WI38 (cell line): ENCODE measurements around the gene CCDC93.
"Not testable (repeated sequence)": the region's sequence is repeated elsewhere in the genome, so short reads cannot be mapped to it uniquely, and the experiment has no call there.

ENCODE experiments used
- H3K4me3 ChIP-seq: 2 replicates; pipeline ENCODE4 v1.5.1; 2011; ENCODE audit warnings: low read depth, mild to moderate bottlenecking, control low read depth, low read length
- TF ChIP-seq, protein P1 (sequence below): IDR thresholded peaks from 2 replicates; pipeline ENCODE4 v1.5.1; 2012; ENCODE audit warnings: low read depth, mild to moderate bottlenecking, control low read depth, low read length

The CCDC93 gene

DNA sequence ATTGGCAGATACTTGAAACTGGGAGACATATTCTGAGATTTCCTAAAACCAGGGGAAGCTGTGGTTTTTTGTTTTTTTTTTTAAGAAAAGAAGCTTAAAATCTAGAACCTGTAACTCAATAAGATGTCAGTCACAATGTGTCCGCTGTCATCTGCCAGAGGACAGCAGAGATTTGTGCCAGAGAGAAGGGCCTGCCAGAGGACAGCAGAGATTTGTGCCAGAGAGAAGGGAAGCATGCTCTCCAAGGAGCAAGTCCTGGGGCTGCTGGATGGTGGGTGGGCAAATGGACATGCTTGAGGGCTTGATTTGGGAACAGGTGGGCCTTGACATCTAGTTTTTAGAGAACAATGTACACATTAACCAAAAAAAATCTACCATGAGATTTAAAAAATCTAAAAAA, 77.9 kb downstream of the CCDC93 start:
- H3K4me3 ChIP-seq, result no peak overlapping the region
- TF ChIP-seq, protein P1, sequence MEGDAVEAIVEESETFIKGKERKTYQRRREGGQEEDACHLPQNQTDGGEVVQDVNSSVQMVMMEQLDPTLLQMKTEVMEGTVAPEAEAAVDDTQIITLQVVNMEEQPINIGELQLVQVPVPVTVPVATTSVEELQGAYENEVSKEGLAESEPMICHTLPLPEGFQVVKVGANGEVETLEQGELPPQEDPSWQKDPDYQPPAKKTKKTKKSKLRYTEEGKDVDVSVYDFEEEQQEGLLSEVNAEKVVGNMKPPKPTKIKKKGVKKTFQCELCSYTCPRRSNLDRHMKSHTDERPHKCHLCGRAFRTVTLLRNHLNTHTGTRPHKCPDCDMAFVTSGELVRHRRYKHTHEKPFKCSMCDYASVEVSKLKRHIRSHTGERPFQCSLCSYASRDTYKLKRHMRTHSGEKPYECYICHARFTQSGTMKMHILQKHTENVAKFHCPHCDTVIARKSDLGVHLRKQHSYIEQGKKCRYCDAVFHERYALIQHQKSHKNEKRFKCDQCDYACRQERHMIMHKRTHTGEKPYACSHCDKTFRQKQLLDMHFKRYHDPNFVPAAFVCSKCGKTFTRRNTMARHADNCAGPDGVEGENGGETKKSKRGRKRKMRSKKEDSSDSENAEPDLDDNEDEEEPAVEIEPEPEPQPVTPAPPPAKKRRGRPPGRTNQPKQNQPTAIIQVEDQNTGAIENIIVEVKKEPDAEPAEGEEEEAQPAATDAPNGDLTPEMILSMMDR, result no peak

DNA sequence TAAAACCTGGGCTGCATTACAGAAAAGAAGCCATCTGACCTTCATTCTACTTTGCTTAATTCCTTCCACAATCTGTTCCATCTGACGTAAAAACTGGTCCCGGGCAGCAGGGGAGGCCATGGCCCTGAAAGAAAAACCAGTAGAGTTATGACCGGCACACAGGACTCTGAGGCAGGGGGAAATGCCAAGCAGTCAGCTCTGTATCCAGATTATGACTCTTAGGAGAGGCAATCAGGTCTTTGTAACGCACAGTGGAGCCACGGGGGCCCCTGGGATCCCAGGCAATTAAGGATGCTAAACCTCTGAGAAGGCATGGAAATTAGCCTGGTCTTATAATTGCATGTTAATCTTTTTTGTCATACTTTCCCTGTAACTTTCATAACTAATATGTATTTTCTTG, 78.4 kb downstream of the CCDC93 start:
- H3K4me3 ChIP-seq, result no peak overlapping the region

DNA sequence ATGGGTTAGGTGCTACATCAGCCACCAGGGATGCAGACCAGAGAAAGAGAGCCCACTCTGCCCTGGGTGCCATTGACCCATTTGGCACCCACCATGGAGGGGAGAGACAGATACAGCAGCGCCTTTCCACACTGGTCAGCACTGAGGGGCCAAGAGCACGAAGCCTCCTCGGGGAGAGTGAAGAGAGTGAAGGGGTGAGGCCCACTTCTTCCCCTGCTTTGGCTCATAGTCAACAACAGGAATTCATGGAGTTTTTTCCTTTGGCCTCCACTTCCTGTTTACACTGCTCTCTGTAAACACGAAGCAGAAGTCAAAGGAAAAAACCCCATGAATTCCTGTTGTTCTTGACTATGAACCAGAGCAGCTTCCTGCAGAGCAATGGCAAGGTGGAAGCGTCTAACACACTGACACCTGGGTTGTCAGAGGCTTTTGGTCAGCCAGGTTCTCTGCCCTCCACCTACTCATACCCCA, 80.0 kb downstream of the CCDC93 start:
- H3K4me3 ChIP-seq, result no peak overlapping the region
- TF ChIP-seq, protein P1, result no peak

More for the DNA sequence above, 78.4 kb downstream of the CCDC93 start:
- TF ChIP-seq, protein P1, result no peak

DNA sequence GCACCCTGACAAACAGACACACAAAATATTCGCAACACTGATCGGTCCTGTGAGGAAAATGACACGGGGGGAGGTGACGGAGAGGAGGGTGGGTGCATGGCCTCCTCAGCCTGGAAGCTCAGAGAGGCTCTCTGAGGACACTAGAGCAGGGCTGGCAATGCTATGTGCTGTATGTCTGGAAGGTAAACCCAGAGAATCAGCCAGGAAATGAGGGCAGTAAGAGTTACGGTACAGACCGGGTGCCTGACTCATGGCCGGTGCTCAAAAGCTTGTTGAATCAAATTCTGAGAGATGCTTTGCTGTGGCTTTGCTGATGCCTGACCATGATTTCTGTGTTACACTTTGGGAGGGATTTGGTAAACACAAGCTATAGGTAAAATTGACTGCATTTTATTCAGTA, 81.9 kb downstream of the CCDC93 start:
- H3K4me3 ChIP-seq, result no peak overlapping the region
- TF ChIP-seq, protein P1, result no peak

DNA sequence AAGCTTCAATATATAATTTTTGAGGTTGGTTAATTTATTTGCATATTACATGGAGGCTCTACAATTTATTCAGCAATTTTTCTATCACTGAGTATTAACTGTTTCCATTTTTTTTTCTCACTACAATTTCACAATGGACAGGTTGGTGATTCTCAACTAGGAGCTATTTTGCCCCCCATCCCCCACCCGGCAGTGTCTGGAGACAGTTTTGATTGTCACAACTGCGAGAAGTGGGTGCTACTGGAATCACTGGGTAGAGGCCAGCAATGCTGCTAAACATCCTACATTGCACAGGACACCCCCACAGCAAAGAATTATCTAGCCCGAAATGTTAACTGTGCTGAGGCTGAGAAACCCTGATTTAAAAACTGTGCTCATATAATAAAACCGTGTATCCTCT, 82.6 kb downstream of the CCDC93 start:
- no peak overlapping the region for H3K4me3 ChIP-seq
- TF ChIP-seq, protein P1, result no peak

DNA sequence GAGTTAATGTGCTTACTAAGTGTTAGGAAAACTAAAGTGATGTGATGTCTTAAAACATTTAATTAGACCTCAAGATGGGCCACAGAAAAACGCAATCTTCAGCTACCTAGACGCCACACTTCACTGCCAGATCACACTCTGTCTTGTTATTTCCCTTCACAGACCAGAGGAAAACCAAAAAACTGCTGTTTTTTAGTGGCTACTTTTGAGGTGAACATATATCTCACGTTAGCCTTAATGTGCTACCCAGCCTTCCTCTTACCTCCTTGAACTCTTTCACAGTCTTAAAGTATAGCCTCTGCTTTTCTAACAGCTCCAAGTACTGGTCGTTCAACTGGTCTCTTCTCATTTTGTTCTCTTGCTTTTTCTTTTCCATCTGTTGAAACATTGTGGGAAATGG, 83.1 kb downstream of the CCDC93 start:
- no peak overlapping the region for H3K4me3 ChIP-seq

DNA sequence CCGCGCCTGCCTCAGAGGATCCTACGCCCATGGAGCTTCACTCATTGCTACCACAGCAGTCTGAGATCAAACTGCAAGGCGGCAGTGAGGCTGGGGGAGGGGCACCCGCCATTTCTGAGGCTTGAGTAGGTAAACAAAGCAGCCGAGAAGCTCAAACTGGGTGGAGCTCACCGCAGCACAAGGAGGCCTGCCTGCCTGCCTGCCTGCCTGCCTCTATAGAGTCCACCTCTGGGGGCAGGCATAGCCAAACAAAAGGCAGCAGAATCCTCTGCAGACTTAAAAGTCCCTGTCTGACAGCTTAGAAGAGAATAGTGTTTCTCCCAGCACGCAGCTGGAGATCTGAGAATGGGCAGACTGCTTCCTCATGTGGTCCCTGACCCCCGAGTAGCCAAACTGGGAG, 90.4 kb downstream of the CCDC93 start:
- H3K4me3 ChIP-seq, result not testable (repeated sequence)

More for the DNA sequence above, 83.1 kb downstream of the CCDC93 start:
- TF ChIP-seq, protein P1, result no peak

DNA sequence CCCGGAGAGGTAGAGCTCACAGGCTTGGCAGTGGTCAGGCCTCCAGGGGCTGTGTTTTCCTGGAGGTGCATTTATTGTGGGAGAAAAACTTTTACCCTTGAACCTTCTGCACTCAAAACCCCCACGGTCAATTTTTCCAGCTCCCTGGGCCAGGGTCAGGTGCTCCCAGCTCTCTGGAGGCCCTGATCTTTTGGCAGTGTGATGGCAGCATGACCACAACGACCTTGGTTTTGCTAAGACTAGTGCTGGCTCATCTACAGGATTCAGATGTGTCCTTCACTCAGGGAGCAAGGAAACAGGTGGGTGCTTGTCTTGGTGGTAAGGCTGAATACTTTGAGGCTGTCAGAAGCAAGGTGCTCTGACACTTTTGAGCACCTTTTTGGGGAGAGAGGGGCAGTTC, 92.3 kb downstream of the CCDC93 start:
- H3K4me3 ChIP-seq, result no peak overlapping the region
- TF ChIP-seq, protein P1, result no peak
